GM12865 (cell line): ENCODE results near the gene OTOP3.
"Not testable (repeated sequence)": the region's sequence is repeated elsewhere in the genome, so short reads cannot be mapped to it uniquely, and the experiment has no call there.

Experiments
- DNase-seq: peaks from one replicate; pipeline ENCODE4 v3.0.0; 2010; ENCODE audit warnings: low read depth
- H3K4me3 ChIP-seq: 2 replicates; pipeline ENCODE4 v1.5.1; 2011; ENCODE audit warnings: mild to moderate bottlenecking, low read depth, low read length, control low read depth
- CTCF ChIP-seq: IDR thresholded peaks from 2 replicates; pipeline ENCODE4 v1.5.1; 2011; ENCODE audit warnings: low read length, control low read depth, low read depth, inconsistent platforms; ENCODE audit not compliant: insufficient read depth; ENCODE audit errors: missing control alignments

OTOP3 gene

GRCh38 chr17:74904687-74905409, 30.9 kb upstream of the OTOP3 start:
- no peak overlapping the region for H3K4me3 ChIP-seq
- no peak for DNase-seq
- no peak for TF ChIP-seq CTCF

GRCh38 chr17:74906214-74906793, 29.4 kb upstream of the OTOP3 start:
- not testable (repeated sequence) for H3K4me3 ChIP-seq, DNase-seq

GRCh38 chr17:74907012-74907411, 28.7 kb upstream of the OTOP3 start:
- H3K4me3 ChIP-seq: no peak overlapping the region
- DNase-seq: no peak
- no peak for TF ChIP-seq CTCF

GRCh38 chr17:74909097-74909496, 26.6 kb upstream of the OTOP3 start:
- H3K4me3 ChIP-seq, DNase-seq: not testable (repeated sequence)

- DNase-seq, H3K4me3 ChIP-seq: not testable (repeated sequence)
These were observed 24.3 kb upstream of the OTOP3 start for GRCh38 chr17:74911423-74911822.

- no peak for DNase-seq
- TF ChIP-seq CTCF: no peak
- no peak overlapping the region for H3K4me3 ChIP-seq
These were observed 19.4 kb upstream of the OTOP3 start for GRCh38 chr17:74916136-74916850.

- DNase-seq: no peak
- TF ChIP-seq CTCF: no peak
- no peak overlapping the region for H3K4me3 ChIP-seq
These were observed 18.9 kb upstream of the OTOP3 start for GRCh38 chr17:74916851-74917199.

- no peak for DNase-seq
- no peak for TF ChIP-seq CTCF
- H3K4me3 ChIP-seq: no peak overlapping the region
These were observed 18.3 kb upstream of the OTOP3 start for GRCh38 chr17:74917430-74917829.
